Measurements from ENCODE around the gene ADRB2. TPM values are rescaled to one million over a fixed set of nuclear protein-coding genes. Genes with fewer than 3 reads are reported as not detected.
A peak's percentile ranks its signal among the peaks of the same experiment; 100 is the strongest.

ADRB2 gene
- total RNA-seq, 1 experiment from 2014 or later, result 0.26 TPM

DNA sequence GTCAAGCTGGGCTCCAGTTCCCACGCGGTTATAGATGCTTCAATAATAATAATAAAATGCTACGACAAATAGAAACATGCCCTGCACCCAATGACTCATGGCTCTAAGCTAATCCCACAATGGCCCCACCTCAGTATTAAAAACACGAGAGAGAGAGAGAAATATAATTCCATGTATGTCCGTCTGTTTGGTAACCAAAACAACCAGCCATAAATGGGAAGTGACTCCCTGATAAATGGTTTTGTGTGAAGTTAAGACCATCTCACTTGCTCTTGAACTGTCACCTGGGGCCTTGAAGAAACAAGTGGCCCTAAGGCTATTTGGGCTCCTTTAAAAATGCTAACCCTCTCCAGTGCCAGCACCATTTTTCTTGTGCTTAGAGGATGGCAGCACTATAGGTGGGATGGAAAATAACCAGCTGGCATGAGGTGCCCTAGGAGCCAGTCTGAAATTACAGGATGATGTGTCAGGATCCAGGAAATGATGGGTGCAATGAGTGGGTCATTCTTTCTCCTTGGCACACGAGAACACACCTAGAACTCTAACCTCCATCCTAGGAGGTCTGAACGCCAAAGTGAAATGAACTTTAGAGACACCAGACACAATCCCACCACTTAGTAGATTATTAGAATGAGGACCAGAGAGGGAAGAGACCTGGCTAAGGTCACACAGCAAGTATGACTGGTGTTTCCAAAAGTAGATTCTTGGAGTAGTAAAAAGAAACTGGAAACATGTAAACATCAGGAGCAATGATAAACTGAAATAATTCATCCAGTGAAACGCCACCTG lies 35.7 kb upstream of the ADRB2 start:
- H4K91ac ChIP-seq (ENCODE audit: insufficient read length, low read depth, low read length), result no peak overlapping the region
- H2BK12ac ChIP-seq (ENCODE audit: insufficient read length, low read depth, low read length), result no peak overlapping the region
- no peak overlapping the region for H3T11ph ChIP-seq (ENCODE audit: low read length)
- H3K18ac ChIP-seq (ENCODE audit: insufficient read length, low read depth, low read length), result no peak overlapping the region
- no peak overlapping the region for H3K9ac ChIP-seq (ENCODE audit: extremely low read depth, insufficient read length, low read length)
- no peaks in the 10 kb centered on the region for H3K23me2 ChIP-seq (ENCODE audit: insufficient read length, low read depth, low read length, poor library complexity, severe bottlenecking)
- no peaks in the 10 kb centered on the region for H3K4me1 ChIP-seq (ENCODE audit: insufficient read depth, low read length)
- H2AFZ ChIP-seq (ENCODE audit: low read length), result no peak overlapping the region
- no peaks in the 10 kb centered on the region for H3K79me1 ChIP-seq (ENCODE audit: insufficient read depth, low read depth, low read length, poor library complexity, severe bottlenecking)
- Mint-ChIP-seq H3K4me3 (no peak overlapping the region), H3K9me3 (no peaks in the 10 kb centered on the region), H3K27me3 (ENCODE audit: low read depth) (peaks cover 1% of the 10 kb centered on the region; the same call in 1 of the 2 replicates), H3K27ac (peak overlapping the region in 1 of 3 experiments; percentile 53; a peak in 1 of 7 replicates), H3K36me3 (ENCODE audit: insufficient read depth in 1 of 3, low read depth in 3 of 3) (no peaks in the 10 kb centered on the region), H3K4me1 (no peaks in the 10 kb centered on the region)
- H3K4ac ChIP-seq (ENCODE audit: low read depth, low read length), result no peak overlapping the region
- H3K56ac ChIP-seq (ENCODE audit: insufficient read length, low read depth, low read length), result no peak overlapping the region
- TF ChIP-seq, protein P1, sequence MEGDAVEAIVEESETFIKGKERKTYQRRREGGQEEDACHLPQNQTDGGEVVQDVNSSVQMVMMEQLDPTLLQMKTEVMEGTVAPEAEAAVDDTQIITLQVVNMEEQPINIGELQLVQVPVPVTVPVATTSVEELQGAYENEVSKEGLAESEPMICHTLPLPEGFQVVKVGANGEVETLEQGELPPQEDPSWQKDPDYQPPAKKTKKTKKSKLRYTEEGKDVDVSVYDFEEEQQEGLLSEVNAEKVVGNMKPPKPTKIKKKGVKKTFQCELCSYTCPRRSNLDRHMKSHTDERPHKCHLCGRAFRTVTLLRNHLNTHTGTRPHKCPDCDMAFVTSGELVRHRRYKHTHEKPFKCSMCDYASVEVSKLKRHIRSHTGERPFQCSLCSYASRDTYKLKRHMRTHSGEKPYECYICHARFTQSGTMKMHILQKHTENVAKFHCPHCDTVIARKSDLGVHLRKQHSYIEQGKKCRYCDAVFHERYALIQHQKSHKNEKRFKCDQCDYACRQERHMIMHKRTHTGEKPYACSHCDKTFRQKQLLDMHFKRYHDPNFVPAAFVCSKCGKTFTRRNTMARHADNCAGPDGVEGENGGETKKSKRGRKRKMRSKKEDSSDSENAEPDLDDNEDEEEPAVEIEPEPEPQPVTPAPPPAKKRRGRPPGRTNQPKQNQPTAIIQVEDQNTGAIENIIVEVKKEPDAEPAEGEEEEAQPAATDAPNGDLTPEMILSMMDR (conservative IDR thresholded peaks at IDR 0.05), result no peak
- WGBS (ENCODE audit: extremely low coverage, insufficient read length, low lambda C conversion rate), result no CpG with 5 or more reads among the region's 8 CpGs
- no peaks in the 10 kb centered on the region for H3K27me3 ChIP-seq (ENCODE audit: insufficient read depth, low read length)
- DNase-seq, result no peak
- no peak overlapping the region for H4K5ac ChIP-seq (ENCODE audit: insufficient read length, low read depth, low read length)
- H3K23ac ChIP-seq (ENCODE audit: insufficient read length, low read depth, low read length), result no peak overlapping the region
- no peak overlapping the region for H2BK5ac ChIP-seq (ENCODE audit: insufficient read length, low read length)
- H3K27ac ChIP-seq (ENCODE audit: insufficient read length, low read depth, low read length), result no peak overlapping the region
- H2BK20ac ChIP-seq (ENCODE audit: low read depth, low read length, poor library complexity, severe bottlenecking), result no peak overlapping the region
- no peak overlapping the region for H4K8ac ChIP-seq (replicated peaks; ENCODE audit: insufficient read length, low read depth, low read length)
- no peak overlapping the region for H2BK120ac ChIP-seq (ENCODE audit: low read depth, low read length, poor library complexity, severe bottlenecking)
- H3K4me2 ChIP-seq (ENCODE audit: insufficient read depth, insufficient read length, low read length), result no peak overlapping the region
- no peaks in the 10 kb centered on the region for H4K20me1 ChIP-seq (ENCODE audit: control insufficient read depth, insufficient read depth, insufficient read length)
- H2AK5ac ChIP-seq (ENCODE audit: insufficient read length, low read length), result no peak overlapping the region
- H3K9me3 ChIP-seq (ENCODE audit: control insufficient read depth, low read depth, low read length), result no peaks in the 10 kb centered on the region
- H3K79me2 ChIP-seq (ENCODE audit: insufficient read depth, low read length), result no peaks in the 10 kb centered on the region
- no peak overlapping the region for H2BK15ac ChIP-seq (ENCODE audit: low read depth, low read length)
- no peak overlapping the region for H3K14ac ChIP-seq (ENCODE audit: insufficient read depth, low read length)

Data from H9 (cell line).